HG02763 (cell line): ENCODE results near the gene KRTAP6-3.

Source experiments
- ATAC-seq: cut with Tn5 transposase; IDR thresholded peaks from one replicate; pipeline ENCODE4 v1.9.1; 2021; ENCODE audit warnings: mild to moderate bottlenecking, moderate library complexity; ENCODE audit not compliant: unreplicated experiment

KRTAP6-3 gene

GRCh38 chr21:30592140-30592539 is at the start of gene KRTAP6-3:
Gene KRTAP6-3, plus strand, starts transcription at chr21:30592440. Its CDS starts 6 bp downstream, at chr21:30592446.
- ATAC-seq = no peak

- ATAC-seq = no peak
Measured at GRCh38 chr21:30552782-30553181, 39.5 kb upstream of the KRTAP6-3 start.

GRCh38 chr21:30555095-30555494 is 37.1 kb upstream of the KRTAP6-3 start:
- no peak for ATAC-seq

- ATAC-seq = no peak
Measured at GRCh38 chr21:30561264-30561895, 30.9 kb upstream of the KRTAP6-3 start, which contains the start of gene KRTAP19-7. Gene KRTAP19-7, minus strand, starts transcription at chr21:30561314. Its CDS starts 25 bp downstream, at chr21:30561289.

GRCh38 chr21:30561957-30562356 is 30.3 kb upstream of the KRTAP6-3 start:
- ATAC-seq = no peak

- no peak for ATAC-seq
Measured at GRCh38 chr21:30563072-30563471, 29.2 kb upstream of the KRTAP6-3 start.

- ATAC-seq = no peak
Measured at GRCh38 chr21:30563630-30564029, 28.6 kb upstream of the KRTAP6-3 start.

- ATAC-seq = no peak
Measured at GRCh38 chr21:30567617-30568016, 24.6 kb upstream of the KRTAP6-3 start.

- no peak for ATAC-seq
Measured at GRCh38 chr21:30577766-30578165, 14.5 kb upstream of the KRTAP6-3 start.

- ATAC-seq = no peak
Measured at GRCh38 chr21:30579346-30579745, 12.9 kb upstream of the KRTAP6-3 start.

GRCh38 chr21:30580132-30580531 is 12.1 kb upstream of the KRTAP6-3 start:
- ATAC-seq = no peak

- ATAC-seq = no peak
Measured at GRCh38 chr21:30582870-30583269, 9.4 kb upstream of the KRTAP6-3 start.

- ATAC-seq = no peak
Measured at GRCh38 chr21:30590297-30590696, 1.9 kb upstream of the KRTAP6-3 start, which contains the start of gene KRTAP22-2. Gene KRTAP22-2, minus strand, starts transcription at chr21:30590397.

GRCh38 chr21:30598802-30599201 is 6.6 kb downstream of the KRTAP6-3 start, which contains the start of gene KRTAP6-2:
Gene KRTAP6-2, minus strand, starts transcription at chr21:30598902. Its CDS starts 28 bp downstream, at chr21:30598874.
- no peak for ATAC-seq

- ATAC-seq = no peak
Measured at GRCh38 chr21:30600787-30601186, 8.5 kb downstream of the KRTAP6-3 start, which contains the start of gene KRTAP22-1. Gene KRTAP22-1, plus strand, starts transcription at chr21:30601087.

GRCh38 chr21:30605968-30606367 is 13.7 kb downstream of the KRTAP6-3 start:
- no peak for ATAC-seq

GRCh38 chr21:30612132-30612531 is 19.9 kb downstream of the KRTAP6-3 start:
- ATAC-seq = no peak

- ATAC-seq = no peak
Measured at GRCh38 chr21:30613836-30614235, 21.6 kb downstream of the KRTAP6-3 start, which contains the start of gene KRTAP6-1. Gene KRTAP6-1, minus strand, starts transcription at chr21:30613930. Its CDS starts 26 bp downstream, at chr21:30613904.

- ATAC-seq = no peak
Measured at GRCh38 chr21:30615199-30615598, 23.0 kb downstream of the KRTAP6-3 start.

- no peak for ATAC-seq
Measured at GRCh38 chr21:30616125-30616524, 23.9 kb downstream of the KRTAP6-3 start, which contains the start of gene KRTAP20-1. Gene KRTAP20-1, plus strand, starts transcription at chr21:30616425. Its CDS starts 30 bp downstream, at chr21:30616455.

GRCh38 chr21:30620080-30620479 is 27.8 kb downstream of the KRTAP6-3 start:
- ATAC-seq = no peak

GRCh38 chr21:30620522-30620921 is 28.3 kb downstream of the KRTAP6-3 start, which contains the start of gene KRTAP20-4:
Gene KRTAP20-4, plus strand, starts transcription at chr21:30620627.
- ATAC-seq = no peak
